ENCODE results near the gene KBTBD12.

GRCh38 chr3:127948211-127948610 is 33.2 kb downstream of the KBTBD12 start:
- TF ChIP-seq, protein P1, sequence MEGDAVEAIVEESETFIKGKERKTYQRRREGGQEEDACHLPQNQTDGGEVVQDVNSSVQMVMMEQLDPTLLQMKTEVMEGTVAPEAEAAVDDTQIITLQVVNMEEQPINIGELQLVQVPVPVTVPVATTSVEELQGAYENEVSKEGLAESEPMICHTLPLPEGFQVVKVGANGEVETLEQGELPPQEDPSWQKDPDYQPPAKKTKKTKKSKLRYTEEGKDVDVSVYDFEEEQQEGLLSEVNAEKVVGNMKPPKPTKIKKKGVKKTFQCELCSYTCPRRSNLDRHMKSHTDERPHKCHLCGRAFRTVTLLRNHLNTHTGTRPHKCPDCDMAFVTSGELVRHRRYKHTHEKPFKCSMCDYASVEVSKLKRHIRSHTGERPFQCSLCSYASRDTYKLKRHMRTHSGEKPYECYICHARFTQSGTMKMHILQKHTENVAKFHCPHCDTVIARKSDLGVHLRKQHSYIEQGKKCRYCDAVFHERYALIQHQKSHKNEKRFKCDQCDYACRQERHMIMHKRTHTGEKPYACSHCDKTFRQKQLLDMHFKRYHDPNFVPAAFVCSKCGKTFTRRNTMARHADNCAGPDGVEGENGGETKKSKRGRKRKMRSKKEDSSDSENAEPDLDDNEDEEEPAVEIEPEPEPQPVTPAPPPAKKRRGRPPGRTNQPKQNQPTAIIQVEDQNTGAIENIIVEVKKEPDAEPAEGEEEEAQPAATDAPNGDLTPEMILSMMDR (IDR thresholded peaks at IDR 0.05; ENCODE audit: low read length) = no peak
- TF ChIP-seq EZH2 (optimal IDR thresholded peaks at IDR 0.05; ENCODE audit: low read depth, low read length) = no peak
